Raji (cell line): ENCODE data around the gene SLC13A4.

Experiments used
- POLR2A ChIP-seq: IDR thresholded peaks from 2 replicates; pipeline ENCODE4 v1.6.1; 2011; ENCODE audit warnings: low read depth, low read length, control low read depth; ENCODE audit not compliant: insufficient read depth

SLC13A4 gene

DNA sequence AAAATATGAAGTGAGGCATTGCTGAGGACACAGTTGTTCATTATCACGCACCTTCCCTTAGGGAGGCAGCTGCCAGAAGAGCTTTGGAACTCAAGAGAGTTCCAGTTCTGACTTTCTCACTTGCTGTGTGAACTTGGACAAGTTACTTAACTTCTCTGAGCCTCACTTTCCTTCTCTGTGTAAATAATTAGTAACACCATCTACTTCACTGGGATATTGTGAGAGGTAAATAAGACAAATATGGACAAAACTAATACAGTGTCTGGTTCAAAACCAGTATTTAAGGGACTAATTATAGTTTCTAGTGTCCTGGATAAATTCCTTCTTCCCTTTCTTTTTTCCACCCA lies 6.3 kb upstream of the SLC13A4 start:
- no peak for TF ChIP-seq POLR2A

DNA sequence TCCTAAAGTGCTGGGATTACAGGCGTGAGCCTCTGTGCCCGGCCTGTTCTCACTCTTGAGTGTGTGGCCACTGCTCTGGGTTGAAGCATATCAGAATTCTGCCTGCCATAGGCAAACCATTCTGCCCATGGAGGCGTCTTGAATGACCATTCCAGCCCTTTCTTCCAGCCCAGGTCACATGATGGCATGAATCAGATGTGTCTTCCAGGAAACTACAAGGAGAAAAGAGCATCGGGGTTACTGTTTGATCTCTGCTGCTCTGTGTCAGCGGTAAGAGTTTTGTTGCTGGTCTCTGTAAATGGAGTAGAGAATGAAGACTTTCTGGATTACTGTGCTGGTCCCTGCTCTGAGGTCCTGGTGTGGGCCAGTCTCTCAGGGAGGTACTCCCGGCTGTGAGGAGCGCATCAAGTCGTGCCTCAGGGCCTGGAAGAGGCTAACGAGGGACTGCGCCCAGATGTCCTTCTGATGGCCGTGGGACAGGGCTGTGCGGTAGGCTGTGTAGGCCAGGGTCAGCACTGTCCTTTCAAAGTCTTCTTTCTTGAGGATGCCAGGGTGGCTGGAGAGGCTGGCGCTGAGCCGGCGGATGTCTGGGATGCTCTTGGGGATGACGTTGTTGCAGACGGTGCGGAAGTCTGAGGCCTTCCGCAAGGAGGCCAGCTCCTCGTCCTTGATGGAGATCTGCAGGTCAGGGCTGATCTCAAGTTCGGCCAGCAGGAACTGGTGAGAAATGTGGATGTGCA lies 5.8 kb upstream of the SLC13A4 start:
- no peak for TF ChIP-seq POLR2A

DNA sequence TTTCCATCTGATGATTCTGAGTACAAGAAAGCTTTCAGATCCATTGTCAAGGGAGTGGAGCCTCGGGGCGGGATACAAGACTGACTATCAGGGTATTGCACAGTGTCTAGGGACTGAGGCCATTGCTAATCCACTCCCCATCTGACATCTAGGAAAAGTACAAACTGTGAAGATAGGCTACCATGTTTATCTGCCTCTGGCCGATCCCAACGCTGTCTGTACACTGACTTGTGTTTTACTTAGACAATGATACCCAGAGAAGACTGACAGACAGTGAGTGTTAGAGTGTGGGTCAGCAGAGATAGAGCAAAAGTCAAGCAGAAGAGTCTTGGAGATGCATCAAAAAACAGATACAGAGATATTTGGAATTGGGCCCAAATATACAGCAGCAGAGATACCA lies 3.1 kb upstream of the SLC13A4 start:
- TF ChIP-seq POLR2A, result no peak

DNA sequence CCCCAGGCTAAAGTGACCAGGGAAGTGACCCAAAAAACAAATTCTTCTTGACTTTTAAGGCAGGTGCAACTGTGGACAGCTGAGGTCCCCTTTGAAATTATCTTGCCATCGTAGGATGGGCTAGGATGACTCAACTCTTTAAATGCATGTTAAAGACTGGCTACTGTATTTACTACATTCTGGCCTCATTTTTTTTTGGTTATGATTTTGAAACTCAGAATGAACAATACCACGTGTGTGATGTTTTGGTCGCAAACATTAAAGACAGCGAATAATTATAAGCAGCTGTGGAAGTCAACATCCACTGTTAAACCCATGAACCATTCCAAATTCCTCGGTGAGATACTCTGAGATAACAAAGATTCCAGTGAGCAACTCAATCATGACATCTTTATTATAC lies 1.2 kb upstream of the SLC13A4 start:
- no peak for TF ChIP-seq POLR2A

DNA sequence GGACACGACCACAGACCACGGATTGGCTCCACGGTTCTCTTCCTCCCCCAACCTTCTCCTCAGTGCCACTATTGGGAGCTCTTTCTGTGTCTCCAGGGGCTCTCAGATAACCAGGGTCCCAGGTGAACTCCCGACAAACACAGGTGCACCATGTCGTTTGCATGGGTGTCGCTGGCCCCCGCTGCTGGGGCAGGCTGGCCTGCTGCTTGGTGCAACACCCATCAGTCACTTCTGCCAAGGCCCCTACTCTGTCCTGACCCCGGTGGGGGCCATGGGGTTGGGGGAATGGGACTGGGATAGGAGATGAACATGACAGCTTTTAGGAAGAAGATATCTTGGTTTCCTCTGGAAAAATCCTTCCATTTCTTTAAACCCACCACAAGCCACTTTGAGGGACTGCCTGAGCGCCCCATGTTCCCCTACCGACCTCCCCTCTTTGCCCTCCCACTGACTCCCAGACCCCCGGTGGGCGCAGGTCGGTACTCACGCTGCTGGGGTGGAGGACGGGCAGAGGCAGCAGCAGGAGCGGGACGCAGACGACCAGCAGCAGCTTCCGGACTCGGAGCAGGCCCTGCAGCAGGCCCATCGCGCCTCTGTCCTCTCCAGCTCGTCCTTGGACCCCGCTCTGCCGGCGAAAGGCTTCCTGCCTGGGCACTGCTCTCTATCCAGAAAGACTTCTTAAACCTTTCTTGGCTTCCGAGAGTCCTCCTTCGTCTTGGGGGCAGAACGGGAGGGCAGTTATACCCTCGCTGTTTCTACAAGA lies 894 bp downstream of the SLC13A4 start:
- TF ChIP-seq POLR2A, result no peak

DNA sequence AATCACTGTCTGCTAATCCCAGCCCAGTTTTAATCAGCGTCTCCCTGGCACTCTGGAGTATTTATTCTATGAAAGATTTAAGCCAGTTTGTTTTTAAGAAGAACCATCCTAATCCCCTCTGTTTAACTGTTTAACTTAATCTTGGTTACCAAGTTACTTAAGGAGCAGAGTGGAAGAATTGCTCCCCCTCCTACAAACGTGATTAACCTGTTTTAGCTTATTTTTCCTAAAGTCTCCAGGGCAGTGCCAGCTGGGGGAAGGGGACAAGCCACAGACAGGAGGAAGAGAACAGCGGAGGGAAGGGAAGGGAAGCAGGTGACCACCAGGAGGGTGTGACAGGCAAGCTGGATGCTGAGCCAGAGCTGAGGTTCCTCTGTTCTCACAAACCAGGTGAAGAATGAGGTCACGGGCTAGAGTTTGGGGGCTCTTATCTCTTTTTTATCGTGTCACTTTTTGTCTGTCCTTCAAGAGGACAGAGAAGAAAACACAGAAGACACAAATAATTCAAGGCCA lies 1.7 kb downstream of the SLC13A4 start:
- TF ChIP-seq POLR2A, result no peak

GRCh38 chr7:135723411-135723810 lies 4.6 kb downstream of the SLC13A4 start:
- no peak for TF ChIP-seq POLR2A

GRCh38 chr7:135721198-135721820 lies 6.7 kb downstream of the SLC13A4 start:
- no peak for TF ChIP-seq POLR2A

DNA sequence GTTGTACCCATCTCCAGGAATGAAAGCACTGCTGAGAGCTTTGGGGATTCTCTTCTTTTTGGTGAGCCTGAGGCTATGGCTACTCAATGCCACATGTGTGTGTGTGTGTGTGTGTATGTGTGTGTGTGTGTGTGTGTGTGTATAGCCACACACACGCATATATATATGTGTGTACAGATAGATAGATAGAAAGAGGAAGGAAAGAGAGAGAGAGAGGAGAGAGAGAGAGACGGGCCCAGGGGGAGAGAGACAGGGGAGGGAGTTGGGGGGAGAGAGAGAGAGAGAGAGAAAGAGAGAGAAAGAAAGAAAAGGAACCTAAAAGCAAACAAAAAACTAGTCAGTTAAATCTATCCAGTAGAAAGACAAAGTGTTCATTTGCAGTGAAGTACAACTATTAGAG lies 8.3 kb downstream of the SLC13A4 start:
- TF ChIP-seq POLR2A, result no peak

GRCh38 chr7:135718794-135719437 lies 9.1 kb downstream of the SLC13A4 start:
- no peak for TF ChIP-seq POLR2A

- TF ChIP-seq POLR2A, result no peak
Observed at GRCh38 chr7:135718219-135718618, 9.8 kb downstream of the SLC13A4 start.

DNA sequence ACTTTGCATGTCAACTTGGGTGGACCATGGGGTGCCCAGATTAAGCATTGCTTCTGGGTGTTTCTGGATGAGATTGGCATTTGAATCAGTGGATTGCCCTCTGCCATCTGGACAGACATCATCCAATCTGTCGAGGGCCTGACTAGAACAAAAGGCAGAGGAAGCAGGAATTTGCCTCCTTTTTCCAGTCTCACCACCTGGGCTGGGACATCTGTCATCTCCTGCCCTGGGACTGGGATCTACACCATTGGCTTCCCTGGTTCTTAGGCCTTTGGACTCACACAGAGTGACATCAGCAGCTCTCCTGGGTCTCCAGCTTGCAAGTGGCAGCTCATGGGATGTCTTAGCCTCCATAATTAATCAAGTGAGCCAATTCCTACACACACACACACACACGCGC lies 10.3 kb downstream of the SLC13A4 start:
- TF ChIP-seq POLR2A, result no peak

GRCh38 chr7:135716677-135717238 lies 11.2 kb downstream of the SLC13A4 start:
- no peak for TF ChIP-seq POLR2A

- no peak for TF ChIP-seq POLR2A
Observed at GRCh38 chr7:135715673-135716072, 12.3 kb downstream of the SLC13A4 start.

- no peak for TF ChIP-seq POLR2A
Observed at GRCh38 chr7:135715055-135715522, 12.9 kb downstream of the SLC13A4 start.
